Osteocyte (in vitro differentiated cells): Measurements from ENCODE around the gene NTN4. TPM values are rescaled to one million over a fixed set of nuclear protein-coding genes. Genes with fewer than 3 reads are reported as not detected.

Experiments
- DNase-seq: peaks from one replicate; pipeline ENCODE4 v3.0.0; 2021; ENCODE audit warnings: mixed read lengths; ENCODE audit not compliant: unreplicated experiment; ENCODE audit errors: extremely low spot score
- H3K27ac Mint-ChIP-seq: one replicate; pipeline ENCODE4 v1.8.0; 2021; ENCODE audit warnings: mild to moderate bottlenecking, mixed read lengths; ENCODE audit not compliant: unreplicated experiment
- H3K27me3 Mint-ChIP-seq: one replicate; pipeline ENCODE4 v1.8.0; 2021; ENCODE audit warnings: mixed read lengths; ENCODE audit not compliant: unreplicated experiment
- H3K36me3 Mint-ChIP-seq: one replicate; pipeline ENCODE4 v1.8.0; 2021; ENCODE audit warnings: mixed read lengths; ENCODE audit not compliant: unreplicated experiment
- H3K4me1 Mint-ChIP-seq: one replicate; pipeline ENCODE4 v1.8.0; 2021; ENCODE audit warnings: mixed read lengths; ENCODE audit not compliant: unreplicated experiment
- H3K4me3 Mint-ChIP-seq: one replicate; pipeline ENCODE4 v1.8.0; 2021; ENCODE audit warnings: mild to moderate bottlenecking, moderate library complexity, mixed read lengths; ENCODE audit not compliant: unreplicated experiment
- H3K9me3 Mint-ChIP-seq: one replicate; pipeline ENCODE4 v1.8.0; 2021; ENCODE audit warnings: mixed read lengths; ENCODE audit not compliant: unreplicated experiment
- total RNA-seq: library from RNA; stranded (reverse); gene quantifications from 2 replicates; pipeline ENCODE4 v1.2.1, GENCODE V29; 2021
- TF ChIP-seq, protein P1 (sequence below): fragments of 200-600 bp; sonication (generic); IDR thresholded peaks from 2 replicates; pipeline ENCODE4 v1.5.0; 2021; ENCODE audit warnings: antibody characterized with exemption, mild to moderate bottlenecking, moderate library complexity

The NTN4 gene
- total RNA-seq, 1 donor from 2014 or later, result 654 TPM

DNA sequence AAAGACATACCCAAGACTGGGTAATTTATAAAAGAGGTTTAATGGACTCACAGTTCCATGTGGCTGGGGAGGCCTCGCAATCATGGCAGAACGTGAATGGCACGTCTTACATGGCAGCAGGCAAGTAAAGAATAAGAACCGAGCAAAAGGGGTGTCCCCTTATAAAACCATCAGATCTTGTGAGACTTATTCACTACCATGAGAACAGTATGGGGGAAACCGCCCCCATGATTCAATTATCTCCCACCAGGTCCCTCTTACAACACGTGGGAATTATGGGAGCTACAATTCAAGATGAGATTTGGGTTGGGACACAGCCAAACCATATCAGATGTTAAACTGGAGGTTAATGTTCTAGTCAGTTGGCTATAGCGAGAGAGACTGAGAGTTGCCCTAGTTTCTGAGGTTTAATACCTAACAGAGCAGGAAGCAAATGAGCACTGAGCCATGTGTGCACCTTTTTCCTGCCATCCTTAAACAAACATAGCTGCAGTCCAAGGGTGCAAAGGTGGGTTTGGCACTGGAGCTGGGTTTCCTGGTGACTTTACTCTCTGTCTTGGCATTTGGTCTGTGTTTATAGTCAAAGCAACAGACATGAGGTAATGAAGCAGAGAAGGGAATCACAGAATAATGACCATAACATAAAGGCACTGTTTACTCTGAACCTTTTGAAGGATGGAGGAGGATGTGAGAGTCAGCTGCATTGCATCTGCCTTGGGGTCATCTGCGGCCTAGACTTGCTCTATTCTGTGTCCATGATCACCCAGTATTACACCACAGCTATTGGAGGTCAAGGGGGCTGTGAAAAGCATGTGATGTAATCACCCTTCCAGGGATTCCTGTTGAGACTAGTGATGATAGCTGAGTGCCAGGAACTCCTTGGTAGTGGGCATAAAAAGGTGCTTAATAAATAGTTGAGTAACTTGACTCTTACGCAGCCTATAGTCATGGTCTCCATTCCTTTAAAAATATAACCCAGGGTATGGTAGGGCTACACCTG lies 155.6 kb downstream of the NTN4 start:
- DNase-seq, result no peak
- peaks cover 3% of the 10 kb centered on the region for H3K36me3 Mint-ChIP-seq
- no peaks in the 10 kb centered on the region for H3K27me3 Mint-ChIP-seq
- H3K27ac Mint-ChIP-seq, result peak overlapping the region; percentile 98
- H3K4me1 Mint-ChIP-seq, result peaks cover 60% of the 10 kb centered on the region
- no peak overlapping the region for H3K4me3 Mint-ChIP-seq
- TF ChIP-seq, protein P1, sequence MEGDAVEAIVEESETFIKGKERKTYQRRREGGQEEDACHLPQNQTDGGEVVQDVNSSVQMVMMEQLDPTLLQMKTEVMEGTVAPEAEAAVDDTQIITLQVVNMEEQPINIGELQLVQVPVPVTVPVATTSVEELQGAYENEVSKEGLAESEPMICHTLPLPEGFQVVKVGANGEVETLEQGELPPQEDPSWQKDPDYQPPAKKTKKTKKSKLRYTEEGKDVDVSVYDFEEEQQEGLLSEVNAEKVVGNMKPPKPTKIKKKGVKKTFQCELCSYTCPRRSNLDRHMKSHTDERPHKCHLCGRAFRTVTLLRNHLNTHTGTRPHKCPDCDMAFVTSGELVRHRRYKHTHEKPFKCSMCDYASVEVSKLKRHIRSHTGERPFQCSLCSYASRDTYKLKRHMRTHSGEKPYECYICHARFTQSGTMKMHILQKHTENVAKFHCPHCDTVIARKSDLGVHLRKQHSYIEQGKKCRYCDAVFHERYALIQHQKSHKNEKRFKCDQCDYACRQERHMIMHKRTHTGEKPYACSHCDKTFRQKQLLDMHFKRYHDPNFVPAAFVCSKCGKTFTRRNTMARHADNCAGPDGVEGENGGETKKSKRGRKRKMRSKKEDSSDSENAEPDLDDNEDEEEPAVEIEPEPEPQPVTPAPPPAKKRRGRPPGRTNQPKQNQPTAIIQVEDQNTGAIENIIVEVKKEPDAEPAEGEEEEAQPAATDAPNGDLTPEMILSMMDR, result no peak
- H3K9me3 Mint-ChIP-seq, result peaks cover 4% of the 10 kb centered on the region

DNA sequence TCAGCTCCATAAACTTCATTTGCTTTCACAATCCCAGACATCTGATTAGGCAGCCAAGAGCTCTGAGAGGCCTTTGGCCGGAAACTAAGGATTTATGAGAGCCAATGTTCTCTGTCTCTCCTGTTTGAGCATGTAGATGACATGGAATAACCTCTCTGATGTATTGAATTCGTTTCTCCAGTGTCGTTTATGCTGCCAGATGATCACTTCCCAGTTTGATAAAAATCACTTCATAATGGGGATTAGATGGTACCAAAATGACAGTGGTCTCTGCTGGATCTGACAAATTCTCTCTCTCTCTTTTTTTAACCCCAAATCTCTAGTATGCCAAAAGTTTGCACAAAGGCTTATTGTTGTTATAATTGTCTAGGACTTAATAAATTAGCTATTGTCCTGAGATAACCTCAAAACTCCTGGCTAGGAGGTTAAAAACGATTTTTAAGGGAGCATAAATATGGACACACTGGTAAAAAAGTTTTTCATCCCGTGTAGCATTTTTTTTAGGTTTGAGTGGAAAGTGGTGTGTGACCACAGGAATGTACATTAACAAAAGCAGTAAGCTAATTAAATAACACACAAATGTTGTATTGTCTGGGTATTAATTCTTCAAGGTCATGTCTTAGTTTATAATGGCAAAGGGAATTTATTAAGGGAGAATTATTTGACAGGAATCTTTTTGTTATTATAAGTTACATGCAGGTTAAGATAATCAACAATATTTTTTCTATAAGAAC lies 156.7 kb downstream of the NTN4 start:
- peaks cover 4% of the 10 kb centered on the region for H3K9me3 Mint-ChIP-seq
- peak overlapping the region; percentile 98 for H3K27ac Mint-ChIP-seq
- H3K27me3 Mint-ChIP-seq, result no peaks in the 10 kb centered on the region
- no peak overlapping the region for H3K4me3 Mint-ChIP-seq
- peaks cover 3% of the 10 kb centered on the region for H3K36me3 Mint-ChIP-seq
- DNase-seq, result no peak
- peaks cover 53% of the 10 kb centered on the region for H3K4me1 Mint-ChIP-seq
- TF ChIP-seq, protein P1, result no peak

DNA sequence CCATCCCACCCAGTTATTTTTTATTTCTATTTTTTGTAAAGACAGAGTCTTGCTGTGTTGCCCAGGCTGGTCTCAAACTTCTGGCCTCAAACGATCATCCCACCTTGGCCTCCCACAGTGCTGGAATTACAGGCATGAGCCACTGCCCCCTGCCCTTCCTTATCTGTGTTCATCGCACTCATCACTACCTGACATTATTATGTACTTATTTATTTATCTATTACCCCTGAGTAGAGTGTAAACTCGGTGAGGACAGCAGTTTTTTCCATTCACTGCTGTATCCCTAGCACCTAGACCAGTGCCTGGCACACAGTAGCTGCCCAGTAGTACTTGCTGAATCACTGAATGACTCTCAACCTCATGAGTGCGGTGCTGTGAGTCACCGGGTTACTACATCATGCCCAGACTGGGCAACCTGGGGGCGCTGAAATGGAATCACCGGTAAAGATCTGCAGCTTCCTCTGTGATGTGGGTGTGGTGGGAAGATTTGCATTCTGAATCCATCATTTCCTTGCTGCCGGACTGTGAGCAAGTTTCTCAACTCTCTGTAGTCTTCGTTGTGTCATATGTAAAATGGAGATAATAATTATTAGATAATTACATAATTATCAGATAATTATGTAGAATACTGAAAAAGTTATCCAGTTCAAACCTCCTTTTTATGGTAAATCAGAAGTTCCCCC lies 157.4 kb downstream of the NTN4 start:
- peak overlapping the region; percentile 98 for H3K27ac Mint-ChIP-seq
- TF ChIP-seq, protein P1, result no peak
- no peak for DNase-seq
- H3K4me3 Mint-ChIP-seq, result no peak overlapping the region
- peaks cover 3% of the 10 kb centered on the region for H3K36me3 Mint-ChIP-seq
- peaks cover 4% of the 10 kb centered on the region for H3K9me3 Mint-ChIP-seq
- peaks cover 45% of the 10 kb centered on the region for H3K4me1 Mint-ChIP-seq
- no peaks in the 10 kb centered on the region for H3K27me3 Mint-ChIP-seq

DNA sequence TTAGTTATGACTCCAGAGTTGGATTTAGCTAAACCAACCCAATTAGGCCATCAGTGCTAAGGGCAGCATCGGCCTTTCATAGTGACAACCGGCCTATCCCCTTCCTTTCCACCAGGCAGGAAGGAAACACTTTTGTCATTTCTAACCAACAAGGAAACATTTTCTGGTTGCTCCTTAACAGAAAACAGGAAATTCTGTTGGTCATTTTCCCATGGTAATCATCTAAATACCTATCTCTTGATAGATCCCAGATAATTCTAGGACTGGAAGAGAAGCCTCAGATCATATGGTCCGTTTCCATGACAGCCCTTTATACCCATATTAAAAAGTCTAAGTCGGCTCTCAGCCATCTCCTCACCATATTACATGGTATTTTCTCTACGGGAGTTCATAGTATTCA lies 160.1 kb downstream of the NTN4 start:
- H3K27ac Mint-ChIP-seq, result no peak overlapping the region
- peaks cover 28% of the 10 kb centered on the region for H3K4me1 Mint-ChIP-seq
- no peaks in the 10 kb centered on the region for H3K9me3 Mint-ChIP-seq
- H3K4me3 Mint-ChIP-seq, result no peak overlapping the region
- no peak for DNase-seq
- H3K27me3 Mint-ChIP-seq, result no peaks in the 10 kb centered on the region
- no peaks in the 10 kb centered on the region for H3K36me3 Mint-ChIP-seq
- TF ChIP-seq, protein P1, result no peak
